Measurements from ENCODE around the gene CCIN.

The CCIN gene

DNA sequence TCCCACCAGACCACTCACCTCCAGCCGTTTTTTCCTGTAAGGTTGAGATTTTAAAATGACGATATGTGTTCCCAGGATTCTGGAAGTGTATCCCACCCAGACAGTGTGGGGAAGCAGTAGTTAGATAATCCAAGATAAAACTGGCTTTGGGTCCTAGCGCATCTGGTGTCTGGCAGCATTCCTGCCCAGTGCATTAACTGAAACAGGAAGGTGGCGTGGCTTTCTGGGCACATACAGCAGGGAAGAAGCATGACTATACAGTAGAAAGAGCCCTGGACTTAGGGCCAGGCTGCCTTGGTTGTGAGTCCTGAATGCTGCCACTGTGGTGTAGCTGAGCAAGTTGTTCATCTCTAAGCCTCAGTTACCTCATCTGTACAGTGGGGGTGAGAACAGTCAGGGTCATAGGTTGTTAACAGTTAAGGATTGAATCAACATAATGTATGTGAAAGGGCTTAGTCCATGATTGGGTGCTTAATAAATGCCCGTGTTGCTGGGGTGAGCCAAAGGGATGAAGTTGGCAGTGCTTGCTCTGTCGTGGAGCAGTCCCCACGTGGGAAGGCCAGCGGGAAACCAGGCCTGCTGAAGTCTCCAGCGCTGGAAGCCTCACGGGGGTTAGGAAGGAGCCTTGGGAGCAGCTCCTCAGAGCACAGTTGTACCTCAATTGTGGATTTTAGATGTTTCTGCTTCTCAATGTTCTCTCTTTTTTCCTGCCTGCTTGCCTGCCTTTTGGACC lies 39.5 kb downstream of the CCIN start:
- no peak for DNase-seq (ENCODE audit: extremely low read depth, low read depth)
- TF ChIP-seq CTCF (IDR thresholded peaks at IDR 0.05; ENCODE audit: low read depth, low read length), result no peak

- TF ChIP-seq CTCF (IDR thresholded peaks at IDR 0.05; ENCODE audit: low read depth, low read length), result no peak
Observed at GRCh38 chr9:36210722-36211121, 41.5 kb downstream of the CCIN start.

DNA sequence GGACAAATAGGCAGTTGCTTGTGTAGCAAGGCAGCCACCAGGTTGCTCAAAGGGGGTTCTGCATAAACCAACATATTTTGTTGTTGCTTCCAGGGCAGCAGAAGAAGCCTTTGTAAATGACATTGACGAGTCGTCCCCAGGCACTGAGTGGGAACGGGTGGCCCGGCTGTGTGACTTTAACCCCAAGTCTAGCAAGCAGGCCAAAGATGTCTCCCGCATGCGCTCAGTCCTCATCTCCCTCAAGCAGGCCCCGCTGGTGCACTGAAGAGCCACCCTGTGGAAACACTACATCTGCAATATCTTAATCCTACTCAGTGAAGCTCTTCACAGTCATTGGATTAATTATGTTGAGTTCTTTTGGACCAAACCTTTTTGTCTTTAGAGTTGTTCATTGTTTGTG lies 42.3 kb downstream of the CCIN start:
- no peak for TF ChIP-seq CTCF (IDR thresholded peaks at IDR 0.05; ENCODE audit: low read depth, low read length)
- no peak for DNase-seq (ENCODE audit: extremely low read depth, low read depth)

More at GRCh38 chr9:36210722-36211121, 41.5 kb downstream of the CCIN start:
- DNase-seq (ENCODE audit: extremely low read depth, low read depth), result no peak

- no peak for TF ChIP-seq CTCF (IDR thresholded peaks at IDR 0.05; ENCODE audit: low read depth, low read length)
- DNase-seq (ENCODE audit: extremely low read depth, low read depth), result no peak
Observed at GRCh38 chr9:36213387-36213786, 44.2 kb downstream of the CCIN start.

GRCh38 chr9:36213989-36214388 lies 44.8 kb downstream of the CCIN start:
- TF ChIP-seq CTCF (IDR thresholded peaks at IDR 0.05; ENCODE audit: low read depth, low read length), result no peak
- no peak for DNase-seq (ENCODE audit: extremely low read depth, low read depth)

DNA sequence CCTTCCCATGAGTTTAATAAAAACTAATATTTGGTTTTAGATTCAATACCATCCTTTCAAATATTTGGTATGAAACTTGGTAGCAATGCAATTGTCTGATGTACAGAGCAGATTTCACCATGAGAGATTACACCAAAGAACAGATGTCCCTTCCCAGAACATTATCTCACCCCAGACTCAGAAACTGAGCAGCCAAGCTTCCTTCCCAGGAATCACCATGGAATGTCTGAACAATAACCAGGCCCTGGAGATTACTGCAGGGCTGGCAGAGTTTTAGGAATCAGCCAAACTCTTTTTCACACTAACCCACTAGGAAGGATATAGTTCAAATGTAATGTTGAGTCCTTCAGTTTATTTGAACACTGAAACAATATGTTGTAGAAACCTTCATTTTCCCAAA lies 45.4 kb downstream of the CCIN start:
- no peak for DNase-seq (ENCODE audit: extremely low read depth, low read depth)
- no peak for TF ChIP-seq CTCF (IDR thresholded peaks at IDR 0.05; ENCODE audit: low read depth, low read length)

GRCh38 chr9:36217256-36217968 lies 48.2 kb downstream of the CCIN start:
- no peak for DNase-seq (ENCODE audit: extremely low read depth, low read depth)
- TF ChIP-seq CTCF (IDR thresholded peaks at IDR 0.05; ENCODE audit: low read depth, low read length), result no peak
